GM12874 (cell line): ENCODE data around the gene PLXNB3.

Experiments
- CTCF ChIP-seq: IDR thresholded peaks from 2 replicates; pipeline ENCODE4 v1.5.1; 2011; ENCODE audit warnings: low read depth, mild to moderate bottlenecking, control low read depth, low read length, moderate library complexity; ENCODE audit not compliant: insufficient read depth

Gene PLXNB3

GRCh38 chrX:153728951-153729631 lies 35.0 kb upstream of the PLXNB3 start:
- no peak for TF ChIP-seq CTCF

GRCh38 chrX:153731117-153731844 lies 32.8 kb upstream of the PLXNB3 start:
- TF ChIP-seq CTCF = no peak

GRCh38 chrX:153731845-153732215 lies 32.2 kb upstream of the PLXNB3 start:
- TF ChIP-seq CTCF = no peak

- TF ChIP-seq CTCF = no peak
These were observed 31.6 kb upstream of the PLXNB3 start for GRCh38 chrX:153732401-153732800.

GRCh38 chrX:153733651-153734240 lies 30.3 kb upstream of the PLXNB3 start:
- no peak for TF ChIP-seq CTCF

GRCh38 chrX:153734871-153735270 lies 29.2 kb upstream of the PLXNB3 start:
- TF ChIP-seq CTCF = no peak

- peak; percentile 5; the same call in 1 of the 2 replicates for TF ChIP-seq CTCF
These were observed 28.8 kb upstream of the PLXNB3 start for GRCh38 chrX:153735274-153735673.
